H1 (cell line): ENCODE data around the gene CBLN3. TPM values are rescaled to one million over a fixed set of nuclear protein-coding genes. Genes with fewer than 3 reads are reported as not detected.

ENCODE experiments used
- BCL11A ChIP-seq, 2 experiments: IDR thresholded peaks; one replicate each; pipeline ENCODE4 v1.6.1; 2011; ENCODE audit warnings: low read depth in 2 of 2, low read length in 2 of 2, mild to moderate bottlenecking in 2 of 2
- CHD1 ChIP-seq: IDR thresholded peaks from 2 replicates; pipeline ENCODE4 v1.6.1; 2012; ENCODE audit warnings: low read depth, low read length, improper control_type of control experiment
- EP300 ChIP-seq, 2 experiments: IDR thresholded peaks; 1 replicate in 1 of 2; 2 replicates in 1 of 2; pipeline ENCODE4 v1.6.1; 2011 to 2012; ENCODE audit warnings: low read depth in 2 of 2, low read length in 2 of 2, mild to moderate bottlenecking in 2 of 2, borderline replicate concordance in 1 of 2, inconsistent platforms in 1 of 2, moderate library complexity in 1 of 2
- GABPA ChIP-seq: IDR thresholded peaks from 2 replicates; pipeline ENCODE4 v1.6.1; 2011; ENCODE audit warnings: mild to moderate bottlenecking, low read length, moderate library complexity, borderline replicate concordance; ENCODE audit not compliant: insufficient read depth
- HDAC6 ChIP-seq: IDR thresholded peaks from one replicate; pipeline ENCODE4 v1.7.1; 2012; ENCODE audit warnings: low read depth, mild to moderate bottlenecking, inconsistent platforms, low read length, moderate library complexity
- POLR2A ChIP-seq, 2 experiments: IDR thresholded peaks; 1 replicate in 1 of 2; 2 replicates in 1 of 2; pipeline ENCODE4 v1.6.1; 2011; ENCODE audit warnings: low read depth in 2 of 2, low read length in 2 of 2, mild to moderate bottlenecking in 2 of 2; ENCODE audit errors: control extremely low read depth in 1 of 2
- polyA plus RNA-seq, 7 experiments: library from polyadenylated mRNA; depleted of rRNA in 3 of 7; stranded (reverse) in 5 of 7; unstranded in 2 of 7; fragments of >200 nt in 5 of 7; fragments of 200-250 nt in 2 of 7; gene quantifications; 1 replicate in 5 of 7; 2 replicates in 1 of 7; 4 replicates in 1 of 7; pipeline versions ENCODE4 v1.2.1 to v1.2.3, GENCODE V29; 2011 to 2013; ENCODE audit warnings: missing spikeins in 2 of 7, mixed read lengths in 2 of 7
- total RNA-seq: library from RNA; stranded (reverse); fragmentation: NEBNext Ultra II Directional; extraction: Animal tissue kit (Norgen Biotek cat#: 25700); gene quantifications from 2 replicates; pipeline ENCODE4 v1.2.1, GENCODE V29; 2021
- TF ChIP-seq, protein P1 (sequence below): IDR thresholded peaks from 2 replicates; pipeline ENCODE4 v1.6.1; 2012; ENCODE audit warnings: inconsistent platforms
- TF ChIP-seq, protein P2 (sequence below): IDR thresholded peaks from 2 replicates; pipeline ENCODE4 v1.6.1; 2012; ENCODE audit warnings: inconsistent platforms

Gene CBLN3
- total and polyA plus RNA-seq, 2 of the 8 experiments (the other 6 are each of a cell fraction or from before 2014, with no cell fraction given): 0.54 to 1.00 TPM

DNA sequence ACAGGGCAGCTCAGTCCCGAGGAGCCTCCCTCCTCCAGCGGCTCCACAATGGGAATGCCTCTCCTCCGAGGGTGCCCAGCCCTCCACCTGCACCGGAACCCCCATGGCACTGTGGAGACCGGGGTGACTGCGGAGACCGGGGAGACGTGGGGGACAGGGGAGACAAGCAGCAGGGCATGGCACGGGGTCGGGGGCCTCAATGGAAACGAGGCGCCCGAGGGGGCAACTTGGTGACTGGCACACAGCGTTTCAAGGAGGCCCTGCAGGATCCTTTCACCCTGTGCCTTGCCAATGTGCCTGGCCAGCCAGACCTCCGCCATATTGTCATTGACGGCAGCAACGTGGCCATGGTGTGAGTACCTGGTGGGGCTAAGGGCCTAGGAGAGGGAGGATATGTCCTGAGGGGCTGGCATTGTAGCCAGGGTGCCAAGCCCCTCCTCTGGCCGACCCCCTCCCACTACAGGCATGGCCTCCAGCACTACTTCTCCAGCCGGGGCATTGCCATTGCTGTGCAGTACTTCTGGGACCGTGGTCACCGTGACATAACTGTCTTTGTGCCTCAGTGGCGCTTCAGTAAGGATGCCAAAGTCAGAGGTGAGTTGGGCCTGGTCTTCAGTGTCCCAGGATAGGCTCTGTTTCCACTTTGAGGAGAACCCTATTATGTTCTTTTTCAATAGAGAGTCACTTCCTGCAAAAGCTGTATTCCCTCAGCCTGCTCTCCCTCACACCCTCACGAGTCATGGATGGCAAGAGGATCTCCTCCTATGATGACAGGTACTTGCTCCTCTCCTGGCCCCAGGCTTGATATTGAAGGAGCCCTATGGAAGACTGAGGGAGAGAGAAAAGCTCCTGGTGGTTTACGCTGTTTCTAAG lies 3.0 kb upstream of the CBLN3 start (continued):
- TF ChIP-seq, protein P1, sequence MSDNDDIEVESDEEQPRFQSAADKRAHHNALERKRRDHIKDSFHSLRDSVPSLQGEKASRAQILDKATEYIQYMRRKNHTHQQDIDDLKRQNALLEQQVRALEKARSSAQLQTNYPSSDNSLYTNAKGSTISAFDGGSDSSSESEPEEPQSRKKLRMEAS: no peak
- TF ChIP-seq GABPA (no peak), POLR2A (IDR thresholded peaks at IDR 0.05; ENCODE audit: control extremely low read depth in 1 of 2, low read depth in 2 of 2, low read length in 2 of 2) (no peak), HDAC6 (no peak), EP300 (IDR thresholded peaks at IDR 0.05; ENCODE audit: borderline replicate concordance in 1 of 2, low read depth in 2 of 2, low read length in 2 of 2) (no peak), CHD1 (no peak), BCL11A (IDR thresholded peaks at IDR 0.05; ENCODE audit: low read depth in 2 of 2, low read length in 2 of 2) (no peak)
- TF ChIP-seq, protein P2, sequence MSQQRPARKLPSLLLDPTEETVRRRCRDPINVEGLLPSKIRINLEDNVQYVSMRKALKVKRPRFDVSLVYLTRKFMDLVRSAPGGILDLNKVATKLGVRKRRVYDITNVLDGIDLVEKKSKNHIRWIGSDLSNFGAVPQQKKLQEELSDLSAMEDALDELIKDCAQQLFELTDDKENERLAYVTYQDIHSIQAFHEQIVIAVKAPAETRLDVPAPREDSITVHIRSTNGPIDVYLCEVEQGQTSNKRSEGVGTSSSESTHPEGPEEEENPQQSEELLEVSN: no peak
